ENCODE measurements around the gene PRSS48. TPM values are rescaled to one million over a fixed set of nuclear protein-coding genes. Genes with fewer than 3 reads are reported as not detected.

PRSS48 gene
- total and polyA plus RNA-seq, 2 of the 4 experiments (the other 2 are of a cell fraction), result not detected

- H3K4me1 ChIP-seq (ENCODE audit: control insufficient read depth, insufficient read depth, low read length), result no peaks in the 10 kb centered on the region
- no peak overlapping the region for H4K5ac ChIP-seq (ENCODE audit: low read depth, low read length)
- no peaks in the 10 kb centered on the region for H3K9me1 ChIP-seq (ENCODE audit: insufficient read depth, low read length)
- dilution Hi-C loops (cut with HindIII; ENCODE audit: low sequenced_read_pairs, unreplicated experiment) (no loop called here), in situ Hi-C loops (cut with MboI; ENCODE audit: low sequenced_read_pairs) (no loop called here), intact Hi-C loops (cut with micrococcal nuclease) (loop anchor here (5.0 kb wide), 1 partner anchor 364 kb away; no protein-coding TSS in a partner anchor)
- H4K20me1 ChIP-seq (ENCODE audit: insufficient read depth, low read length), result no peaks in the 10 kb centered on the region
- no peak overlapping the region for H3K4ac ChIP-seq (ENCODE audit: low read depth, low read length)
- ChIA-PET POLR2A (ENCODE audit: unreplicated experiment) (no interaction called here), CTCF (no interaction called here)
- H3K9me3 ChIP-seq (ENCODE audit: control insufficient read depth, insufficient read depth, low read length), result no peaks in the 10 kb centered on the region
- no peak overlapping the region for H2AK9ac ChIP-seq (replicated peaks; ENCODE audit: low read depth, low read length, poor library complexity)
- no peak overlapping the region for H2AK5ac ChIP-seq (ENCODE audit: low read depth, low read length)
- H3K18ac ChIP-seq (ENCODE audit: low read depth, low read length), result no peak overlapping the region
- ATAC-seq (ENCODE audit: low read depth), result peak; percentile 61; the same call in 1 of the 2 replicates
- no peak overlapping the region for H3K27ac ChIP-seq (ENCODE audit: insufficient read depth, low read length)
- H2BK20ac ChIP-seq (ENCODE audit: low read depth, low read length), result no peak overlapping the region
- no TSS peak for BruUV-seq (replicated peaks)
- H2BK15ac ChIP-seq (ENCODE audit: low read depth, low read length), result no peak overlapping the region
- TF ChIP-seq ELK1 (IDR thresholded peaks at IDR 0.05; ENCODE audit: borderline replicate concordance, low read depth, low read length) (no peak), MAZ (IDR thresholded peaks at IDR 0.05; ENCODE audit: borderline replicate concordance, low read depth, low read length) (no peak), POLR2A (IDR thresholded peaks at IDR 0.05; ENCODE audit: low read depth, low read length) (no peak), CTCF (conservative IDR thresholded peaks at IDR 0.05; ENCODE audit: low read depth, low read length) (no peak), CHD1 (IDR thresholded peaks at IDR 0.05; ENCODE audit: low read depth, low read length) (no peak), CEBPB (IDR thresholded peaks at IDR 0.05; ENCODE audit: low read depth, low read length) (no peak), SMC3 (IDR thresholded peaks at IDR 0.05; ENCODE audit: low read depth, low read length) (no peak), BHLHE40 (IDR thresholded peaks at IDR 0.05; ENCODE audit: low read depth, low read length) (no peak), RCOR1 (IDR thresholded peaks at IDR 0.05; ENCODE audit: insufficient replicate concordance, low read length) (no peak), NFE2L2 (IDR thresholded peaks at IDR 0.05; ENCODE audit: low read depth, low read length) (no peak), RAD21 (IDR thresholded peaks at IDR 0.05; ENCODE audit: low read length) (no peak)
- no peak overlapping the region for H4K91ac ChIP-seq (ENCODE audit: insufficient read depth, low read depth, low read length)
- no peak overlapping the region for H3K14ac ChIP-seq (replicated peaks; ENCODE audit: low read depth, low read length)
- H2BK5ac ChIP-seq (ENCODE audit: low read depth, low read length, poor library complexity, severe bottlenecking), result no peak overlapping the region
- no peak overlapping the region for H4K8ac ChIP-seq (ENCODE audit: low read depth in 2 of 2, low read length in 2 of 2)
- no peaks in the 10 kb centered on the region for H3K79me1 ChIP-seq (ENCODE audit: low read depth in 1 of 2, low read length in 2 of 2)
- H3K23ac ChIP-seq (ENCODE audit: low read depth, low read length), result no peak overlapping the region
- no peak overlapping the region for H2BK120ac ChIP-seq (ENCODE audit: low read depth, low read length)
- H3K4me2 ChIP-seq (ENCODE audit: low read depth, low read length), result no peak overlapping the region
- H3K56ac ChIP-seq (ENCODE audit: extremely low read depth, insufficient read depth, low read length), result no peak overlapping the region
- no peak overlapping the region for H2AFZ ChIP-seq (replicated peaks; ENCODE audit: low read length, poor library complexity)
- WGBS, 2 experiments (ENCODE audit: extremely low coverage in 2 of 2, insufficient read length in 1 of 2), result no CpG with 5 or more reads among the region's 3 CpGs
- H3K27me3 ChIP-seq (ENCODE audit: control insufficient read depth, insufficient read depth, low read length), result no peaks in the 10 kb centered on the region
- no peak overlapping the region for H3K9ac ChIP-seq (ENCODE audit: low read depth, low read length)
- no peaks in the 10 kb centered on the region for H3K36me3 ChIP-seq (ENCODE audit: control insufficient read depth, insufficient read depth, low read length)
- H3K4me3 ChIP-seq (ENCODE audit: insufficient read depth, low read depth, low read length), result no peak overlapping the region
- peak; percentile 6 for DNase-seq
These were observed 38.5 kb upstream of the PRSS48 start for GRCh38 chr4:151238477-151238876.

Measured in IMR-90 (cell line).